ENCODE data around the gene EIF1B.

DNA sequence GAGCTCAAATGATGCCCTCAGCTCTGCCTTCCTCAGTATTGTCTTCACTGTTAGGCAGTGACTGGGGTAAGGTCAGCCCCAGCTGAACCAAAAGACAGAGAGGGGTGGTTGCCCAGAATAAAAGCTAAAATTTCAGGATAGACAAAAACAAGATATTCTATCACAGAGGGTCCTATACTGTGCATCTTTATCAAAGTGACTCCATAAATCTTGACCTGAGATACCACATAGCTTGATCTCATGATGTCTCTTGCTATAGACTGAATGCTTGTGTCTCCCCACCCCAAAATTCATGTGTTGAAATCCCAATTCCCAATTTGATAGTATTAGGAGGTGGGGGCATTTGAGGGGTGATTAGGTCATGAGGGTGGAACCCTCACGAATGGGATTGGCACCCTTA is 30.4 kb downstream of the EIF1B start:
- TF ChIP-seq MEF2A (IDR thresholded peaks at IDR 0.05; ENCODE audit: insufficient read depth, low read depth, low read length) (no peak), USF2 (IDR thresholded peaks at IDR 0.05; ENCODE audit: borderline replicate concordance, low read depth, low read length) (no peak), POLR2A (IDR thresholded peaks at IDR 0.05; ENCODE audit: low read depth, low read length) (no peak), MTA3 (IDR thresholded peaks at IDR 0.05; ENCODE audit: borderline replicate concordance, low read length) (no peak), POLR2AphosphoS2 (IDR thresholded peaks at IDR 0.05; ENCODE audit: low read depth, low read length) (no peak), SMAD1 (IDR thresholded peaks at IDR 0.05; ENCODE audit: low read depth, partially characterized antibody) (no peak), ZZZ3 (IDR thresholded peaks at IDR 0.05; ENCODE audit: control insufficient read depth, insufficient read length, low read depth) (no peak), CREB1 (IDR thresholded peaks at IDR 0.05; ENCODE audit: low read depth) (no peak), CTCF (IDR thresholded peaks at IDR 0.05 in 2 of 3, conservative IDR thresholded peaks at IDR 0.05 in 1 of 3; ENCODE audit: control insufficient read depth in 2 of 3, extremely low read depth in 1 of 3, insufficient read depth in 1 of 3, low read depth in 3 of 3, low read length in 3 of 3) (no peak), RFX5 (IDR thresholded peaks at IDR 0.05; ENCODE audit: low read depth, low read length) (no peak), BACH1 (IDR thresholded peaks at IDR 0.05; ENCODE audit: borderline replicate concordance) (no peak), E4F1 (IDR thresholded peaks at IDR 0.05; ENCODE audit: borderline replicate concordance, partially characterized antibody) (no peak)

Data from GM12878 (cell line).